HepG2 (cell line): ENCODE results near the gene TMEM258. TPM values are rescaled to one million over a fixed set of nuclear protein-coding genes. Genes with fewer than 3 reads are reported as not detected.

Experiments used
- FOXM1 ChIP-seq: sonication (generic); formaldehyde crosslinking; IDR thresholded peaks from 2 replicates; pipeline ENCODE4 v1.5.0; 2020; ENCODE audit warnings: missing genetic modification reagents
- HDAC1 ChIP-seq: sonication (generic); formaldehyde crosslinking; IDR thresholded peaks from 2 replicates; pipeline ENCODE4 v1.5.1; 2020; ENCODE audit warnings: mild to moderate bottlenecking, missing genetic modification reagents
- HNRNPLL ChIP-seq: fragments of 200-400 bp; formaldehyde crosslinking; IDR thresholded peaks from 2 replicates; pipeline ENCODE4 v1.6.1; 2017; ENCODE audit warnings: mild to moderate bottlenecking, low read depth, low read length; ENCODE audit not compliant: poor library complexity, severe bottlenecking
- KAT8 ChIP-seq: IDR thresholded peaks from 2 replicates; pipeline ENCODE4 v1.6.1; 2016; ENCODE audit warnings: missing genetic modification reagents, missing compliant biosample characterization
- MTA1 ChIP-seq: sonication (generic); formaldehyde crosslinking; IDR thresholded peaks from 2 replicates; pipeline ENCODE4 v1.4.0; 2020; ENCODE audit warnings: missing genetic modification reagents, mild to moderate bottlenecking, borderline replicate concordance
- MTA3 ChIP-seq: sonication (generic); formaldehyde crosslinking; IDR thresholded peaks from 2 replicates; pipeline ENCODE4 v1.4.0; 2020; ENCODE audit warnings: missing genetic modification reagents
- NAIF1 ChIP-seq: sonication (generic); formaldehyde crosslinking; IDR thresholded peaks from 2 replicates; pipeline ENCODE4 v1.5.0; 2020; ENCODE audit warnings: mild to moderate bottlenecking, missing genetic modification reagents, borderline replicate concordance
- NFATC3 ChIP-seq: sonication (generic); formaldehyde crosslinking; IDR thresholded peaks from 2 replicates; pipeline ENCODE4 v1.5.1; 2020; ENCODE audit warnings: mild to moderate bottlenecking, missing genetic modification reagents
- POLR2G ChIP-seq: fragments of 200-400 bp; formaldehyde crosslinking; IDR thresholded peaks from 2 replicates; pipeline ENCODE4 v1.6.1; 2018; ENCODE audit warnings: mild to moderate bottlenecking, low read depth, low read length, moderate library complexity
- RFX3 ChIP-seq: IDR thresholded peaks from 2 replicates; pipeline ENCODE4 v1.6.1; 2016; ENCODE audit warnings: missing biosample characterization, missing genetic modification reagents
- SMAD1 ChIP-seq: sonication (generic); formaldehyde crosslinking; IDR thresholded peaks from 2 replicates; pipeline ENCODE4 v1.4.0; 2020; ENCODE audit warnings: missing genetic modification reagents, low read depth, mild to moderate bottlenecking, borderline replicate concordance
- SMARCE1 ChIP-seq: fragments of 450-650 bp; IDR thresholded peaks from 2 replicates; pipeline ENCODE4 v1.6.1; 2017; ENCODE audit warnings: borderline replicate concordance
- SP5 ChIP-seq: IDR thresholded peaks from 2 replicates; pipeline ENCODE4 v1.6.1; 2016; ENCODE audit warnings: low read depth, borderline replicate concordance
- ZBTB1 ChIP-seq: sonication (generic); formaldehyde crosslinking; IDR thresholded peaks from 2 replicates; pipeline ENCODE4 v1.4.0; 2020; ENCODE audit warnings: missing genetic modification reagents, borderline replicate concordance
- ZFP36L1 ChIP-seq: sonication (generic); formaldehyde crosslinking; IDR thresholded peaks from 2 replicates; pipeline ENCODE4 v1.8.0; 2022; ENCODE audit warnings: mild to moderate bottlenecking, missing genetic modification reagents, moderate library complexity
- ZFYVE20 ChIP-seq: sonication (generic); formaldehyde crosslinking; IDR thresholded peaks from 2 replicates; pipeline ENCODE4 v1.8.0; 2023; ENCODE audit warnings: low read depth, mild to moderate bottlenecking, moderate library complexity, missing genetic modification reagents, borderline replicate concordance
- ZNF329 ChIP-seq: sonication (generic); formaldehyde crosslinking; IDR thresholded peaks from 2 replicates; pipeline ENCODE4 v1.9.0; 2021; ENCODE audit warnings: low read depth, mild to moderate bottlenecking, missing genetic modification reagents
- ZNF333 ChIP-seq: sonication (generic); formaldehyde crosslinking; IDR thresholded peaks from 2 replicates; pipeline ENCODE4 v1.4.0; 2020; ENCODE audit warnings: mild to moderate bottlenecking, missing genetic modification reagents, borderline replicate concordance
- ZNF782 ChIP-seq: sonication (generic); formaldehyde crosslinking; IDR thresholded peaks from 2 replicates; pipeline ENCODE4 v1.4.0; 2020; ENCODE audit warnings: missing genetic modification reagents, mild to moderate bottlenecking, borderline replicate concordance
- polyA plus RNA-seq, 8 experiments: library from polyadenylated mRNA; depleted of rRNA in 3 of 8; stranded (reverse) in 7 of 8; unstranded in 1 of 8; fragments of >200 nt; fragmentation: Illumina TruSeq in 4 of 8; extraction: Trizol in 4 of 8; gene quantifications; 2 replicates each; pipeline versions ENCODE4 v1.2.1 to v1.2.3, GENCODE V29; 2011 to 2016; ENCODE audit warnings: low read depth in 4 of 8, missing spikeins in 1 of 8, mixed read lengths in 1 of 8; ENCODE audit not compliant: insufficient read depth in 1 of 8
- total RNA-seq, 5 experiments: library from RNA; depleted of rRNA; stranded (reverse); fragments of >200 nt; fragmentation: Illumina TruSeq; extraction: Trizol; gene quantifications; 2 replicates each; pipeline ENCODE4 v1.2.3, GENCODE V29; 2016; ENCODE audit warnings: low read depth in 1 of 5
- TF ChIP-seq, protein P1 (sequence below): sonication (generic); formaldehyde crosslinking; IDR thresholded peaks from 2 replicates; pipeline ENCODE4 v1.4.0; 2020; ENCODE audit warnings: mild to moderate bottlenecking, low read depth, missing genetic modification reagents
- TF ChIP-seq, protein P2 (sequence below), 2 experiments: sonication (generic) in 1 of 2; formaldehyde crosslinking in 1 of 2; IDR thresholded peaks; 2 replicates each; pipeline versions ENCODE4 v1.5.1 to v1.6.1; 2011 to 2020; ENCODE audit warnings: borderline replicate concordance in 1 of 2, low read depth in 1 of 2, low read length in 1 of 2, mild to moderate bottlenecking in 1 of 2, missing genetic modification reagents in 1 of 2, moderate library complexity in 1 of 2
- TF ChIP-seq, protein P3 (sequence below): sonication (generic); formaldehyde crosslinking; IDR thresholded peaks from 2 replicates; pipeline ENCODE4 v1.4.0; 2020; ENCODE audit warnings: low read depth, mild to moderate bottlenecking, missing genetic modification reagents

Gene TMEM258
- total and polyA plus RNA-seq, 2 of the 13 experiments (the other 11 are each of a cell fraction or from before 2014, with no cell fraction given) = 175 to 424 TPM

DNA sequence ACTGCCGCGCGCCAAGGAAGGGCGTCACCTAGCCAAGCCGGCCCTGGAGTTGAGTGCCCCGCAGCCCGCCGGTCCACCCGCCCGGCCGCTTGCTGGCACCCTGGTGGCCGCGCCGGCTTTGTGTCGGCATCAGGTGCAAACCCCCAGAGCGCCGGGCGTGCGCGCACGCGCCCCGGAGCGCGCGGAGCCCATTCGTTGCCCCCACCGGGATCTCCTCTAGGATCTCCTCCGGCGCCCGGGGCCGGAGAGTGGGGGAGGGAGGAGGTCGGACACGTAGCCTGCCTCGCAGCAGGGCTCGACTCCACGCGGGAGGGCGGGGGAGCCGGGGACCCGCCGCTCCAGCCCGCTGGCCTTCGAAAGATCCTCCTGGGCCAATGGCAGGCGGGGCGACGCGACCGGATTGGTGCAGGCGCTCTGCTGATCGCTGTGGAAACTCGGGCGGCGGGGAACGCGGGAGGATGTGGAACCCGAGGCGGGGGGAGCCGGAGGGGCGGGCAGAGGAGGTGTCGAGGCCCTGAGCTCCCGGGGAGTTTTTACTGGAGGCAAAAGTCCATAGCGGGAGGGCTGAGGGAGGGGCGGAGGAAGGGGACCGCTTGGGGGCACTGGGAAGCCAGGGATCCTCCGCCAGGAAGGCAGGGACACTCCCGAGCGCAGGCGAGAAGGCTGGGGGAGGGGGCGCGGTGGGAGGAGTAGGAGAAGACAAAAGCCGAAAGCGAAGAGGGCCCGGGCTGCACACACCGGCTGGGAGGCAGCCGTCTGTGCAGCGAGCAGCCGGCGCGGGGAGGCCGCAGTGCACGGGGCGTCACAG, 35.4 kb upstream of the TMEM258 start, which contains the start of gene FADS2 (continued):
- TF ChIP-seq NAIF1 (CRISPR knock-in tag) (peak; percentile 23; the same call in 1 of the 2 replicates), ZFP36L1 (CRISPR knock-in tag) (0 out of 2 replicates have a peak, but pooled peaks have one; percentile 56), HNRNPLL (no peak), ZNF782 (CRISPR knock-in tag) (no peak), HDAC1 (peak; percentile 41; the same call in 1 of the 2 replicates), ZFYVE20 (CRISPR knock-in tag) (no peak), FOXM1 (no peak), SMAD1 (CRISPR knock-in tag) (no peak), POLR2G (peak; percentile 71), ZNF333 (peak; percentile 18; the same call in 1 of the 2 replicates), RFX3 (no peak), MTA3 (CRISPR knock-in tag) (no peak), ZNF329 (CRISPR knock-in tag) (no peak), NFATC3 (CRISPR knock-in tag) (no peak), SMARCE1 (no peak), SP5 (peak; percentile 46; the same call in 1 of the 2 replicates), MTA1 (CRISPR knock-in tag) (peak; percentile 92), ZBTB1 (CRISPR knock-in tag) (no peak), KAT8 (CRISPR knock-in tag) (no peak)
- TF ChIP-seq, protein P1, sequence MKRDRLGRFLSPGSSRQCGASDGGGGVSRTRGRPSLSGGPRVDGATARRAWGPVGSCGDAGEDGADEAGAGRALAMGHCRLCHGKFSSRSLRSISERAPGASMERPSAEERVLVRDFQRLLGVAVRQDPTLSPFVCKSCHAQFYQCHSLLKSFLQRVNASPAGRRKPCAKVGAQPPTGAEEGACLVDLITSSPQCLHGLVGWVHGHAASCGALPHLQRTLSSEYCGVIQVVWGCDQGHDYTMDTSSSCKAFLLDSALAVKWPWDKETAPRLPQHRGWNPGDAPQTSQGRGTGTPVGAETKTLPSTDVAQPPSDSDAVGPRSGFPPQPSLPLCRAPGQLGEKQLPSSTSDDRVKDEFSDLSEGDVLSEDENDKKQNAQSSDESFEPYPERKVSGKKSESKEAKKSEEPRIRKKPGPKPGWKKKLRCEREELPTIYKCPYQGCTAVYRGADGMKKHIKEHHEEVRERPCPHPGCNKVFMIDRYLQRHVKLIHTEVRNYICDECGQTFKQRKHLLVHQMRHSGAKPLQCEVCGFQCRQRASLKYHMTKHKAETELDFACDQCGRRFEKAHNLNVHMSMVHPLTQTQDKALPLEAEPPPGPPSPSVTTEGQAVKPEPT = no peak
- TF ChIP-seq, protein P2, sequence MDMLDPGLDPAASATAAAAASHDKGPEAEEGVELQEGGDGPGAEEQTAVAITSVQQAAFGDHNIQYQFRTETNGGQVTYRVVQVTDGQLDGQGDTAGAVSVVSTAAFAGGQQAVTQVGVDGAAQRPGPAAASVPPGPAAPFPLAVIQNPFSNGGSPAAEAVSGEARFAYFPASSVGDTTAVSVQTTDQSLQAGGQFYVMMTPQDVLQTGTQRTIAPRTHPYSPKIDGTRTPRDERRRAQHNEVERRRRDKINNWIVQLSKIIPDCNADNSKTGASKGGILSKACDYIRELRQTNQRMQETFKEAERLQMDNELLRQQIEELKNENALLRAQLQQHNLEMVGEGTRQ (IDR thresholded peaks at IDR 0.05; ENCODE audit: low read depth, low read length) = no peak
- TF ChIP-seq, protein P2 (CRISPR knock-in tag; IDR thresholded peaks at IDR 0.05; ENCODE audit: borderline replicate concordance) = no peak
- TF ChIP-seq, protein P3, sequence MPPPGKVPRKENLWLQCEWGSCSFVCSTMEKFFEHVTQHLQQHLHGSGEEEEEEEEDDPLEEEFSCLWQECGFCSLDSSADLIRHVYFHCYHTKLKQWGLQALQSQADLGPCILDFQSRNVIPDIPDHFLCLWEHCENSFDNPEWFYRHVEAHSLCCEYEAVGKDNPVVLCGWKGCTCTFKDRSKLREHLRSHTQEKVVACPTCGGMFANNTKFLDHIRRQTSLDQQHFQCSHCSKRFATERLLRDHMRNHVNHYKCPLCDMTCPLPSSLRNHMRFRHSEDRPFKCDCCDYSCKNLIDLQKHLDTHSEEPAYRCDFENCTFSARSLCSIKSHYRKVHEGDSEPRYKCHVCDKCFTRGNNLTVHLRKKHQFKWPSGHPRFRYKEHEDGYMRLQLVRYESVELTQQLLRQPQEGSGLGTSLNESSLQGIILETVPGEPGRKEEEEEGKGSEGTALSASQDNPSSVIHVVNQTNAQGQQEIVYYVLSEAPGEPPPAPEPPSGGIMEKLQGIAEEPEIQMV (CRISPR knock-in tag) = peak; percentile 41; the same call in 1 of the 2 replicates
